Spleen (tissue), 7 donors: Measurements from ENCODE around the gene ZNF580.

Experiments used
- CTCF ChIP-seq, 11 experiments: fragments of 200-600 bp in 7 of 11; fragments of 450-650 bp in 4 of 11; sonication (generic) in 4 of 11; IDR thresholded peaks in 8 of 11; conservative IDR thresholded peaks in 3 of 11; 1 replicate in 7 of 11; 2 replicates in 4 of 11; pipeline versions ENCODE4 v1.4.0 to v1.8.0; 2016 to 2021; ENCODE audit warnings: antibody characterized with exemption in 11 of 11, inconsistent platforms in 4 of 11, mild to moderate bottlenecking in 1 of 11
- POLR2AphosphoS5 ChIP-seq, 3 donors: sonication (generic); formaldehyde crosslinking; IDR thresholded peaks; one replicate each; pipeline ENCODE4 v1.5.1; 2017; ENCODE audit warnings: antibody characterized with exemption in 3 of 3
- donor health status: DM: no; HTN: no; CAD: no; lungs with moderate emphysema.
- donor health status: DM: no; HTN: no; CAD: no.
- donor health status: DM: no; HTN: no; CAD: no.

GRCh38 chr19:55673465-55673864 lies 32.7 kb downstream of the ZNF580 start:
- TF ChIP-seq CTCF (IDR thresholded peaks at IDR 0.05 in 8 of 11, conservative IDR thresholded peaks at IDR 0.05 in 3 of 11) (no peak), POLR2AphosphoS5 (IDR thresholded peaks at IDR 0.05) (peak in 1 of 3 donors; percentile 24)
